Fibroblast of the aortic adventitia (primary cell): Measurements from ENCODE around the gene RMND1. TPM values are rescaled to one million over a fixed set of nuclear protein-coding genes. Genes with fewer than 3 reads are reported as not detected.

Experiments used
- DNase-seq: peaks from one replicate; pipeline ENCODE4 v3.0.0-alpha.2; 2010; ENCODE audit warnings: low read depth
- H3K4me3 ChIP-seq: 2 replicates; pipeline ENCODE4 v1.5.1; 2011; ENCODE audit warnings: low read depth, mild to moderate bottlenecking, control low read depth, low read length, moderate library complexity
- total RNA-seq: library from RNA; depleted of rRNA; stranded (reverse); fragments of >200 nt; gene quantifications from 2 replicates; pipeline ENCODE4 v1.2.3, GENCODE V29; 2012; ENCODE audit warnings: low replicate concordance
- TF ChIP-seq, protein P1 (sequence below): IDR thresholded peaks from 2 replicates; pipeline ENCODE4 v1.5.1; 2011; ENCODE audit warnings: mild to moderate bottlenecking, low read length, control low read depth, inconsistent platforms; ENCODE audit not compliant: insufficient read depth

The RMND1 gene
- total RNA-seq, 1 donor, result 36.4 TPM

DNA sequence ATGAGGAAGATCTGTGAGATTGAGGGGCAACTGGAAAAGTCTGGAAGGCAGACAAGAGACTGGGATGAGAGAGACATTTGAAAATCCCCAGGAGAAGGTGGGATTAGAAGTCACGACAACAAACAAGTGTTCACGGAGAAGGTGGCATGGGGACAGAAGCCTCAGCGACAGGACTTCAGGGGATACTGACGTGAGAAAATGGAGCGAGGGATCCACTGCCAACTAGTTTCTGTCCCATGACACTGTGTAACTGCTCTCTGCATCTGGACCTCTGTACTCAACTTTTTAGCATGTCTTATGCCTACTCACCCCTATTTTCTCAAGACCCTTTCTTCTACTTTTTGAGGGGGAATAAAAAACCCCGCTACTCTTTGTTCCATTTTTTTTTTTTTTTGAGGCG is 42.2 kb downstream of the RMND1 start:
- TF ChIP-seq, protein P1, sequence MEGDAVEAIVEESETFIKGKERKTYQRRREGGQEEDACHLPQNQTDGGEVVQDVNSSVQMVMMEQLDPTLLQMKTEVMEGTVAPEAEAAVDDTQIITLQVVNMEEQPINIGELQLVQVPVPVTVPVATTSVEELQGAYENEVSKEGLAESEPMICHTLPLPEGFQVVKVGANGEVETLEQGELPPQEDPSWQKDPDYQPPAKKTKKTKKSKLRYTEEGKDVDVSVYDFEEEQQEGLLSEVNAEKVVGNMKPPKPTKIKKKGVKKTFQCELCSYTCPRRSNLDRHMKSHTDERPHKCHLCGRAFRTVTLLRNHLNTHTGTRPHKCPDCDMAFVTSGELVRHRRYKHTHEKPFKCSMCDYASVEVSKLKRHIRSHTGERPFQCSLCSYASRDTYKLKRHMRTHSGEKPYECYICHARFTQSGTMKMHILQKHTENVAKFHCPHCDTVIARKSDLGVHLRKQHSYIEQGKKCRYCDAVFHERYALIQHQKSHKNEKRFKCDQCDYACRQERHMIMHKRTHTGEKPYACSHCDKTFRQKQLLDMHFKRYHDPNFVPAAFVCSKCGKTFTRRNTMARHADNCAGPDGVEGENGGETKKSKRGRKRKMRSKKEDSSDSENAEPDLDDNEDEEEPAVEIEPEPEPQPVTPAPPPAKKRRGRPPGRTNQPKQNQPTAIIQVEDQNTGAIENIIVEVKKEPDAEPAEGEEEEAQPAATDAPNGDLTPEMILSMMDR, result no peak
- no peak overlapping the region for H3K4me3 ChIP-seq
- no peak for DNase-seq

DNA sequence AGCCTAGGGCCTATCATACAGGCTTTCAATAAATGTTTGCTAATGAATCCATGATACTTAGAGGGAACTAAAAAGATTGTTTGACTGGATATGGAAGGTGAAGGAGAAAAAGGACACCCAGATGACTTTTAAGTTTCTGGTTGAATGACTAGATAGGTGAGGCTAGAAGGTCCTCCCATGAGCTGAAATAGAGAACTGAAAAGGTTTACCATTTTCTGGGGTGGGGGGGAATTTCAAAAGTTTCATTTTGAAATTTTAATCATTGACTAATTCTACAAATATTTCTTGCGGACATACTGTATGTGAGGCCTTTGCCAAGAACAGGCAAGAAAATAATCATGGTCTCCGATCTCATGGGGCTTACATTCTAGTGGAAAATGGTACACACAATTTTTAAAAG is 42.7 kb downstream of the RMND1 start:
- DNase-seq, result no peak
- TF ChIP-seq, protein P1, result no peak
- H3K4me3 ChIP-seq, result no peak overlapping the region

DNA sequence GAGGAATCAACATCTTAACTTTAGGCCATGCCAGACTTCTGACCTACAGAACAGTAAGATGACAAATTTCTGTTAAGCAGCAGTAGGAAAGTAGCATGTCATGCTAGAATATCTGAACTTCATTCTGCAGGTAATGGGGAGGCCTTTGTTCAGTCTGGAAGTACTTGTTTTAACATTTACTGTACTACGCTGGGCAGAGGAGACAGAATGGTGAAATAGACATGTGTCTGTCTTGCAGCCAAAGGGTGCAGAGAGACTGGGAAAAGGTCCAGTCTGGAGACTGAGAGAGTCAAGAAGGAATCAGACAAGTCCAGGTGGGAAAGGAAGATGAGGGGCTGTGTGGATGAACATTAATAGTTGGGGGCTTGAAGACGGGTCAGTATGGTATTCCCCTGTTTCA is 43.1 kb downstream of the RMND1 start:
- TF ChIP-seq, protein P1, result no peak
- H3K4me3 ChIP-seq, result no peak overlapping the region
- DNase-seq, result no peak

DNA sequence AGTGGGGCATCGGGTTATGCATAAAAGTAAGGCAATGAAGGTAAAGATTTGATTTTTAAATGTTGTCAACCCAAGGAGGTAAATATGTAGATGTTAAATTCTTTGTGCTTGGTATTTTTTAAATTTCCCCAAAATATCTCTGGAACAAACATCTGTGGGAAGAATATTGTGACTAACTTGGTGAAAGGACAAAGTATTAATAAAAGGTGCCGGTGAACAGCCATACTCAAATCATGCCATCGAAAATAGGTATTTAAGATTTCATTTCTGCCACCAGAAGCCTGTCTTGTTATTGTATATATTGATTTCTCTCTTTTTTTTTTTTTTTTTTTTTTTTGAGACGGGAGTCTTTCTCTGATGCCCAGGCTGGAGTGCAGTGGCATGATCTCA is 48.0 kb downstream of the RMND1 start:
- TF ChIP-seq, protein P1, result no peak
- DNase-seq, result no peak
- H3K4me3 ChIP-seq, result no peak overlapping the region

DNA sequence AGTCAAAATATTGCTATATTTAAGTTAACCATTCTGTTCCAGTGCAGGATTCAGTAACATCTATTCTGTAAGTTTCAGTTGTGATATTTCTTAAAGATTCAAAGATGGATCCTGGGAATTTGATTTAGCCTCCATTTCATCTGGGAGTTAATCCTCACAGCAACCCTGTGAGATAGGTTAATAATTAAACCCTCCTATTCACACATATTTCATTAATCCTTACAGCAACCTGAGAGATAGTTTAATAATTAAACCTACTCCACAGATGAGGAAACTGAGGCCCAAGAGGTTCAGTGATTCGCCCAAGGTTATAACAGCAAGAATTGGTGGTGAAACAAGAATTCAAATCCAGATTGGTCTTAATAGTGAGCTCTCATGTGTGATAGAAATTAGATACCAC is 49.7 kb downstream of the RMND1 start:
- TF ChIP-seq, protein P1, result no peak
- no peak overlapping the region for H3K4me3 ChIP-seq
- DNase-seq, result no peak

DNA sequence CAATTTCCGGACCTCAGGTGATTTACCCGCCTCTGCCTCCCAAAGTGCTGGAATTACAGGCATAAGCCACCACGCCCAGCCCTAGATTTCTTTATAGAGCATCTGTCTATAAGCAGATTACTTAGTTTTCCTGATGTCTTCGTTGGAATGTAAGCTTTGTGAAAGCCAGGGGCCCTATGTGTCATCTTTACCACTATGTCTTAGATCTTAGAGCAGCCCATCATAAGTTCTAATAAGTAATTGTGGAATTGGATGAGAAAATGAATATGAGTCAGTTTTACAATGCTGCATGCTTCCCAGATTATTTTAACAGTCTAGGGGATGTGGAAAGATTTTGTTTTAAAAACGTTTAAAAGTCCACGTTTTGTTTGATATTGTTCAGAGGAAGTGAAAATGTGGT is 51.5 kb downstream of the RMND1 start:
- DNase-seq, result no peak
- no peak overlapping the region for H3K4me3 ChIP-seq
- TF ChIP-seq, protein P1, result no peak

DNA sequence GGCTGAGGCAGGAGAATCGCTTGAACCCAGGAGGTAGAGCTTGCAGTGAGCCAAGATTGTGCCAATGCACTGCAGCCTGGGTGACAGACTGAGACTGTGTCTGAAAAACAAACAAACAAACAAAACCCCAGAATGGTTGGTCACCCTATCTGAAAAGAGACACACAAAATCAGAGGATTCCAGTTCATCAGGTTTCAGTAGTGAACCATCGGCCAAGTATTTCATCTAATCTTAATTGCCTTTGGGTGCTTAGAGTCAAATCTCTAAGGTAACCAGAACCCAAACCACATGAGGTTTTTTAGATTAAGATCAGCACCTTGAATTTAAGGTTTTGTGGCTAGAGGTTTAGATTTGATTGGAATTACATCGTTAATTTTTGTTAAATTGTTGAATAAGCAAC is 52.2 kb downstream of the RMND1 start:
- no peak for DNase-seq
- TF ChIP-seq, protein P1, result no peak
- no peak overlapping the region for H3K4me3 ChIP-seq
